ENCODE measurements around the gene GABPA. TPM values are rescaled to one million over a fixed set of nuclear protein-coding genes. Genes with fewer than 3 reads are reported as not detected.

Gene GABPA
- total and polyA plus RNA-seq, 9 of the 15 experiments (the other 6 are each of a cell fraction or from before 2014, with no cell fraction given), result 8.9 to 35.7 (median 22.8) TPM

DNA sequence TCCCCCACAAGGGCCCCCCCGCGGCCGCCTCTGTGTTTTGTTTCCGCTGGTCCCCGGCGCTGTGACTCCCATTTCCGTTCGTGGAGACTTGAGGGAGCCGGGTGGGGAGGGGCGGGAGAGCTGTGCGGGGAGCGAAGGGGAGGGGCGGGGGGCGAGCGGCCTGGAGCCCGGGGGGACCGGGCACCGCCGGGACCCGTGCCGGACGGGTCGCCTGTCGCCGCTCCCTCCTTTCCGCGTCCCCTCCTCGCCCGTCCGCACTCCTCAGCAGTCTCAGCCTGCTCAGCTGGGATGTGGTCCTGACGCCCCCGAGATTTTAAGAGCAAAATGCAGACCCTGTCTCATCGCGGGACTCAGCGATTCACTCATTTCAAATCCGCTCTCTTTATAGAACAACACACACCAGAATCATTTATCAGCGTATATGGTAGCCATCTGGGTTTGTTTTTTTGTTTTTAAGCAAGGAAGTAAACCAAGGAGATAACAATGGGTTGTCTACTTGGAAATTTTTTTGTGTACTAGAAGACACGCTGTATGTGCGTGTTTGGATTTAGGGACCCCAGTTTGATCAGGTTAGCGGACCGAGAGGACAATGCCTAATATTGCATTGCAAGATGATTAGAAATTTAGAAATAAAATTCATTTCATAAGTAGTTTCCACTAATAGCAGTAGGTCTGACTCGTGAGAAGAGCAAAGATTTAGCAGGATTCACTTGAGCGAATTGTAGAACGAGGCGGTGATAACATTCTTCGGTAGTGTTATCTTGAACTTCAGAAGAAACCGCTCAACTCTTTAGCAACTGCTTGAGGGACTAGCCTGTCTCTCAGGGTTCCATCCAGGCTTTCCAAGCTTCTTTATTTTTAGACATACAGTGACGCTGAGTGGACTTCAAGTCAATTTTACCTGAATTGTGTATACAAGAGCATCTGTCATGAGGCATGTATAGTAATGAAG lies 1.1 kb downstream of the GABPA start (continued):
- TF ChIP-seq, protein P1, sequence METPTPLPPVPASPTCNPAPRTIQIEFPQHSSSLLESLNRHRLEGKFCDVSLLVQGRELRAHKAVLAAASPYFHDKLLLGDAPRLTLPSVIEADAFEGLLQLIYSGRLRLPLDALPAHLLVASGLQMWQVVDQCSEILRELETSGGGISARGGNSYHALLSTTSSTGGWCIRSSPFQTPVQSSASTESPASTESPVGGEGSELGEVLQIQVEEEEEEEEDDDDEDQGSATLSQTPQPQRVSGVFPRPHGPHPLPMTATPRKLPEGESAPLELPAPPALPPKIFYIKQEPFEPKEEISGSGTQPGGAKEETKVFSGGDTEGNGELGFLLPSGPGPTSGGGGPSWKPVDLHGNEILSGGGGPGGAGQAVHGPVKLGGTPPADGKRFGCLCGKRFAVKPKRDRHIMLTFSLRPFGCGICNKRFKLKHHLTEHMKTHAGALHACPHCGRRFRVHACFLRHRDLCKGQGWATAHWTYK (CRISPR knock-in tag; IDR thresholded peaks at IDR 0.05), result 0 out of 2 replicates have a peak, but pooled peaks have one; percentile 21
- TF ChIP-seq RBBP5 (IDR thresholded peaks at IDR 0.05; ENCODE audit: borderline replicate concordance, insufficient read depth, low read length, poor library complexity, severe bottlenecking) (peak; percentile 39), ZFX (CRISPR knock-in tag; IDR thresholded peaks at IDR 0.05) (no peak), ETV5 (CRISPR knock-in tag; IDR thresholded peaks at IDR 0.05; ENCODE audit: low read depth) (no peak), CXXC5 (CRISPR knock-in tag; IDR thresholded peaks at IDR 0.05) (peak; percentile 72), KLF16 (IDR thresholded peaks at IDR 0.05) (peak; percentile 12; the same call in 1 of the 2 replicates), HOXB6 (CRISPR knock-in tag; IDR thresholded peaks at IDR 0.05; ENCODE audit: borderline replicate concordance) (no peak), EGR1 (conservative IDR thresholded peaks at IDR 0.05) (peak; percentile 4), CEBPG (CRISPR knock-in tag; IDR thresholded peaks at IDR 0.05) (no peak), CEBPG (tag; conservative IDR thresholded peaks at IDR 0.05 in 1 of 2, IDR thresholded peaks at IDR 0.05 in 1 of 2) (0 out of 4 replicates have a peak, but pooled peaks of 1 of the 2 experiments have one; percentile 26), TCF7 (IDR thresholded peaks at IDR 0.05; ENCODE audit: borderline replicate concordance) (peak; percentile 94; the same call in 1 of the 2 replicates), RB1 (IDR thresholded peaks at IDR 0.05; ENCODE audit: low read depth) (0 out of 2 replicates have a peak, but pooled peaks have one; percentile 2), RNF2 (IDR thresholded peaks at IDR 0.05) (peak; percentile 10; the same call in 1 of the 2 replicates), MEF2A (IDR thresholded peaks at IDR 0.05; ENCODE audit: control insufficient read depth, low read depth, low read length) (peak; percentile 63; the same call in 1 of the 2 replicates), NFXL1 (CRISPR knock-in tag; IDR thresholded peaks at IDR 0.05) (no peak), RCOR1 (IDR thresholded peaks at IDR 0.05; ENCODE audit: borderline replicate concordance in 1 of 2, low read depth in 2 of 2, low read length in 2 of 2) (peak; percentile 49 to 96; a peak in 3 of 4 replicates)
- TF ChIP-seq, protein P2, sequence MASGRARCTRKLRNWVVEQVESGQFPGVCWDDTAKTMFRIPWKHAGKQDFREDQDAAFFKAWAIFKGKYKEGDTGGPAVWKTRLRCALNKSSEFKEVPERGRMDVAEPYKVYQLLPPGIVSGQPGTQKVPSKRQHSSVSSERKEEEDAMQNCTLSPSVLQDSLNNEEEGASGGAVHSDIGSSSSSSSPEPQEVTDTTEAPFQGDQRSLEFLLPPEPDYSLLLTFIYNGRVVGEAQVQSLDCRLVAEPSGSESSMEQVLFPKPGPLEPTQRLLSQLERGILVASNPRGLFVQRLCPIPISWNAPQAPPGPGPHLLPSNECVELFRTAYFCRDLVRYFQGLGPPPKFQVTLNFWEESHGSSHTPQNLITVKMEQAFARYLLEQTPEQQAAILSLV (tag; IDR thresholded peaks at IDR 0.05), result no peak
- TF ChIP-seq, protein P3, sequence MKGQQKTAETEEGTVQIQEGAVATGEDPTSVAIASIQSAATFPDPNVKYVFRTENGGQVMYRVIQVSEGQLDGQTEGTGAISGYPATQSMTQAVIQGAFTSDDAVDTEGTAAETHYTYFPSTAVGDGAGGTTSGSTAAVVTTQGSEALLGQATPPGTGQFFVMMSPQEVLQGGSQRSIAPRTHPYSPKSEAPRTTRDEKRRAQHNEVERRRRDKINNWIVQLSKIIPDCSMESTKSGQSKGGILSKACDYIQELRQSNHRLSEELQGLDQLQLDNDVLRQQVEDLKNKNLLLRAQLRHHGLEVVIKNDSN (CRISPR knock-in tag; IDR thresholded peaks at IDR 0.05), result no peak
- TF ChIP-seq, protein P4, sequence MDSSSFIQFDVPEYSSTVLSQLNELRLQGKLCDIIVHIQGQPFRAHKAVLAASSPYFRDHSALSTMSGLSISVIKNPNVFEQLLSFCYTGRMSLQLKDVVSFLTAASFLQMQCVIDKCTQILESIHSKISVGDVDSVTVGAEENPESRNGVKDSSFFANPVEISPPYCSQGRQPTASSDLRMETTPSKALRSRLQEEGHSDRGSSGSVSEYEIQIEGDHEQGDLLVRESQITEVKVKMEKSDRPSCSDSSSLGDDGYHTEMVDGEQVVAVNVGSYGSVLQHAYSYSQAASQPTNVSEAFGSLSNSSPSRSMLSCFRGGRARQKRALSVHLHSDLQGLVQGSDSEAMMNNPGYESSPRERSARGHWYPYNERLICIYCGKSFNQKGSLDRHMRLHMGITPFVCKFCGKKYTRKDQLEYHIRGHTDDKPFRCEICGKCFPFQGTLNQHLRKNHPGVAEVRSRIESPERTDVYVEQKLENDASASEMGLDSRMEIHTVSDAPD (CRISPR knock-in tag; IDR thresholded peaks at IDR 0.05), result no peak
- TF ChIP-seq, protein P5, sequence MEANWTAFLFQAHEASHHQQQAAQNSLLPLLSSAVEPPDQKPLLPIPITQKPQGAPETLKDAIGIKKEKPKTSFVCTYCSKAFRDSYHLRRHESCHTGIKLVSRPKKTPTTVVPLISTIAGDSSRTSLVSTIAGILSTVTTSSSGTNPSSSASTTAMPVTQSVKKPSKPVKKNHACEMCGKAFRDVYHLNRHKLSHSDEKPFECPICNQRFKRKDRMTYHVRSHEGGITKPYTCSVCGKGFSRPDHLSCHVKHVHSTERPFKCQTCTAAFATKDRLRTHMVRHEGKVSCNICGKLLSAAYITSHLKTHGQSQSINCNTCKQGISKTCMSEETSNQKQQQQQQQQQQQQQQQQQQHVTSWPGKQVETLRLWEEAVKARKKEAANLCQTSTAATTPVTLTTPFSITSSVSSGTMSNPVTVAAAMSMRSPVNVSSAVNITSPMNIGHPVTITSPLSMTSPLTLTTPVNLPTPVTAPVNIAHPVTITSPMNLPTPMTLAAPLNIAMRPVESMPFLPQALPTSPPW (CRISPR knock-in tag; IDR thresholded peaks at IDR 0.05), result peak; percentile 100
